ENCODE measurements around the gene TAF1B.

DNA sequence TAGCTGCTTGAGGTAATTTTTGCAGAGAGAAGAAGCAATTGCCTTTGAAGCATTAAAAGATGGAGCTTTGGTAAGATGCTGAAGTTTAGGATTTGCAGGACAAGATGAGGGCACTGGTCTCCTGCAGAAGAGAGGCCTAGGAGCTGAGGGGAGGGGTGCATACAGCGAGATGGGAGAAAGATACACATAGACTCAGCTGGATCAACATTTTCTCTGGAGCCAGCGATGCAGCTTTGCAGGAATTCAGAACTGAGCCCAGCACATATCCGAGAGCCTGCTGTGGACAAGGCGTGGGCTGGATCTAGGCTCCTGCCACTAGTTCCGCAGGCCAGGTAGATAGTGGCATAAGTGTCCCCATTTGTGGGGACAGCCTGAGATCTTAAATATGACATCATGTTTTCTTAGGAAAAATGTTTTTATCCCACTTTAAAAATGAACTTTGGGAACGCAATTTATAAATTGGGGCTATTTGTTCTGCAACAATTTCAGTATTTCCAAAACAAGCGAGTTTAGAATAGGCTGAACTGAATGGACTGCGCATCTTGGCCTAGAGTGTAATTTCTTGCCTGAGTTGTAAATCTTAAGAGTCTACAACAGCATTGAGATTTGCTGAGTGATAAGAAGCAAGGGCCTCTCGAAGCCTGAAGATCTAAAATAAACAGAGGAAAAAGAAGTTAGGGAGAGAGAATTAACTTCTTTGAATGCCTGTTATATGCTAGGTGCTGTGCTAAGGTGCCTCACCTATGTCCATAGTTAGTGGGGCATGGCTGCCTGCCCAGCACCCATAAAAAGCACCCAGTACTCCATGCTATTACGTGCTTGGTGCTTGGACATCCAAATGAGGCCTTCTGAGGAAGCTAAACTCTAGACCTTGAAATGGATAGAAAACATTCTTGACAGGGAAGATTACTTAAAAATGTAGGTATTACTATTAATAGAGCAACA lies 125.6 kb downstream of the TAF1B start:
- no peak for TF ChIP-seq POLR2A (IDR thresholded peaks at IDR 0.05)
- TF ChIP-seq, protein P1, sequence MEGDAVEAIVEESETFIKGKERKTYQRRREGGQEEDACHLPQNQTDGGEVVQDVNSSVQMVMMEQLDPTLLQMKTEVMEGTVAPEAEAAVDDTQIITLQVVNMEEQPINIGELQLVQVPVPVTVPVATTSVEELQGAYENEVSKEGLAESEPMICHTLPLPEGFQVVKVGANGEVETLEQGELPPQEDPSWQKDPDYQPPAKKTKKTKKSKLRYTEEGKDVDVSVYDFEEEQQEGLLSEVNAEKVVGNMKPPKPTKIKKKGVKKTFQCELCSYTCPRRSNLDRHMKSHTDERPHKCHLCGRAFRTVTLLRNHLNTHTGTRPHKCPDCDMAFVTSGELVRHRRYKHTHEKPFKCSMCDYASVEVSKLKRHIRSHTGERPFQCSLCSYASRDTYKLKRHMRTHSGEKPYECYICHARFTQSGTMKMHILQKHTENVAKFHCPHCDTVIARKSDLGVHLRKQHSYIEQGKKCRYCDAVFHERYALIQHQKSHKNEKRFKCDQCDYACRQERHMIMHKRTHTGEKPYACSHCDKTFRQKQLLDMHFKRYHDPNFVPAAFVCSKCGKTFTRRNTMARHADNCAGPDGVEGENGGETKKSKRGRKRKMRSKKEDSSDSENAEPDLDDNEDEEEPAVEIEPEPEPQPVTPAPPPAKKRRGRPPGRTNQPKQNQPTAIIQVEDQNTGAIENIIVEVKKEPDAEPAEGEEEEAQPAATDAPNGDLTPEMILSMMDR (IDR thresholded peaks at IDR 0.05): no peak

Measured in body of pancreas (tissue), 4 donors.